ENCODE results near the gene PDE1C.

Gene PDE1C

DNA sequence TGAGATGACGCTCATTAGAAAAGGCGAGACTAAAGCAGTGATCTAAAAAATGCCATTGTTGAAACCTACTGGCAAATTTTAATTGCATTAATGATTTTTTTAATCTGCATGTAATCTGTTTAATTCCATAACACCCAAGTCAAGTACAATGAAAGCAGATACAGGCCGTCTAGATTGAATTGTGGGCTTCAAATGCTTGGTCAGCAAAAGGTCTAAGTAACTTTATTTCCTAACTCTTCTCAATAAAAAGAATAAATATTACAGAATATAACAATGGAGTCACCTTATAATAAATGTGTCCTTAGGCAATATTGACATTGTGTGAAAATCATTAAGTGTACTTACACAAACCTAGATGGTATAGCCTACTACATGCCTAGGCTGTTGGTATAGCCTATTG is 20.6 kb downstream of the PDE1C start:
- no peak for FAIRE-seq
- TF ChIP-seq PAX5 (IDR thresholded peaks at IDR 0.05; ENCODE audit: insufficient read depth, low read length, severe bottlenecking), result no peak
- no peak for TF ChIP-seq TAF1 (IDR thresholded peaks at IDR 0.05; ENCODE audit: low read depth, low read length)
- no peak for TF ChIP-seq POLR2AphosphoS5 (IDR thresholded peaks at IDR 0.05; ENCODE audit: low read depth, low read length)
- TF ChIP-seq POLR2A (IDR thresholded peaks at IDR 0.05; ENCODE audit: low read depth, low read length), result no peak
- TF ChIP-seq SPI1 (IDR thresholded peaks at IDR 0.05; ENCODE audit: low read depth, low read length), result no peak
- TF ChIP-seq POU2F2 (IDR thresholded peaks at IDR 0.05; ENCODE audit: low read depth, low read length), result no peak
- DNase-seq (ENCODE audit: insufficient read length, low spot score), result no peak

DNA sequence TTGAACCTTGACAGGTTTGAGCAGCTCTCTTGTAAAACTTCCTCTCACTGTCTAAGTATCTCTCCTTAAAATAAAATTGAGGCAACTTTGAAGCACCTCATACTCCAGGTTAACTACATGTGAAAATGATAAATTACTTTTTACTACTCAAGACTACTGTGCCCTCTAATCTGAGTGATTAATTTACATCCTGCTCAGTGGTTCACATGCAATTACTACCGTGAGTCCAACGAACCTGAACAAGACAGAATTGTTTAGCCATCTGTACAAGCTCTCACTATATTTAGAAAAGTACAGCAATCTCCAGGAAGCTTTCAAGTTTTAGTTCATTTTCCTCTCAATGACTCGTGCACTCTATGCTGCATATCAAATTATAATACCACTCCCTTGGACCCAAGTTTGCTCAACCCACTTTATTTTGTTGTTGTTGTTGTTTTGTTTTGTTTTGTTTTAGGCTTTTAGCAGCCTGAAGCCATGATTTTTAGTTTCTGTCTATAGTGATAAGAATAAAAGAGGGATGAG is 21.2 kb downstream of the PDE1C start:
- FAIRE-seq (no peak), DNase-seq (ENCODE audit: insufficient read length, low spot score) (no peak)

DNA sequence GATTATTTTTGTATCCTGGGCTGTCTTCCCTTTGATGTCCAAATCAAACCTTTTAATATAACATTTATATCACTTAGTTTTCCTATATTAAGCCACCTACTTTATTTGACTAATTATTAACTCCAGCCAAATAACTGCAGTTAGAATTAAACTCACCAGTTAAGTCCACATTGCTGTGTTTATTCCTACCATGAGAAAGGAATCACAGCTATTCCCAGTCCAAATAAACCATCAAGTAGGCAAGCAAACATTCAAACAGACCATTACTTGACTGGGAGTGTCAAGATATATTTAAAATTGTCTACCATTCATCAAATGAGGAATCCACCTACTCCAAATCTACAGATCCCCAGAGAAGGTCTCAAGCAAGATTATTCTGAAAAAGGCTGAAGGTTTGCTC is 22.4 kb downstream of the PDE1C start:
- FAIRE-seq (no peak), DNase-seq (ENCODE audit: insufficient read length, low spot score) (no peak)
- TF ChIP-seq PAX5 (IDR thresholded peaks at IDR 0.05; ENCODE audit: insufficient read depth, low read length, severe bottlenecking), result no peak
- no peak for TF ChIP-seq TAF1 (IDR thresholded peaks at IDR 0.05; ENCODE audit: low read depth, low read length)
- no peak for TF ChIP-seq SPI1 (IDR thresholded peaks at IDR 0.05; ENCODE audit: low read depth, low read length)
- no peak for TF ChIP-seq POLR2AphosphoS5 (IDR thresholded peaks at IDR 0.05; ENCODE audit: low read depth, low read length)
- no peak for TF ChIP-seq POU2F2 (IDR thresholded peaks at IDR 0.05; ENCODE audit: low read depth, low read length)
- no peak for TF ChIP-seq POLR2A (IDR thresholded peaks at IDR 0.05; ENCODE audit: low read depth, low read length)

More for the DNA sequence above, 21.2 kb downstream of the PDE1C start:
- TF ChIP-seq PAX5 (IDR thresholded peaks at IDR 0.05; ENCODE audit: insufficient read depth, low read length, severe bottlenecking) (no peak), SPI1 (IDR thresholded peaks at IDR 0.05; ENCODE audit: low read depth, low read length) (no peak), POU2F2 (IDR thresholded peaks at IDR 0.05; ENCODE audit: low read depth, low read length) (no peak), POLR2AphosphoS5 (IDR thresholded peaks at IDR 0.05; ENCODE audit: low read depth, low read length) (no peak), TAF1 (IDR thresholded peaks at IDR 0.05; ENCODE audit: low read depth, low read length) (no peak), POLR2A (IDR thresholded peaks at IDR 0.05; ENCODE audit: low read depth, low read length) (no peak)

DNA sequence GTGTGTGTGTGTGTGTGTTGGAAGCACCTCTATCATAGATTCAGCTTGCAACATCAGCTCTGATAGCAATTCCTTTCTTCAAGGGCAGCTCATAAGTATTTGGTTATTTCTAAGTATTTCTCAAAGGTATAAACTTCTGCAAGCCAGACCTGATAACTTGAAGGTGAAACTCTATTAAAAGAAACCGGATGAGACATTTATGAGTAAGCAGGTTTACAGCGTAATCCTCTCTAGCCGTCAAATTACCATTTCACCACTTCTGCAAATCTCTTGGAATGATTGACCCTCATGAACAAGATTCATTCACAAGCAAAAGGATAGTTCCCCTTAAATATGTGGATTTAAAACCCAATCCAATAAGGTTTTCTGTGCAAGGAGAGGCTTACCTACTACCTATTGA is 23.1 kb downstream of the PDE1C start:
- DNase-seq (ENCODE audit: insufficient read length, low spot score) (no peak), FAIRE-seq (no peak)
- TF ChIP-seq TAF1 (IDR thresholded peaks at IDR 0.05; ENCODE audit: low read depth, low read length), result no peak
- TF ChIP-seq SPI1 (IDR thresholded peaks at IDR 0.05; ENCODE audit: low read depth, low read length), result no peak
- no peak for TF ChIP-seq POU2F2 (IDR thresholded peaks at IDR 0.05; ENCODE audit: low read depth, low read length)
- no peak for TF ChIP-seq POLR2AphosphoS5 (IDR thresholded peaks at IDR 0.05; ENCODE audit: low read depth, low read length)
- TF ChIP-seq POLR2A (IDR thresholded peaks at IDR 0.05; ENCODE audit: low read depth, low read length), result no peak
- TF ChIP-seq PAX5 (IDR thresholded peaks at IDR 0.05; ENCODE audit: insufficient read depth, low read length, severe bottlenecking), result no peak

DNA sequence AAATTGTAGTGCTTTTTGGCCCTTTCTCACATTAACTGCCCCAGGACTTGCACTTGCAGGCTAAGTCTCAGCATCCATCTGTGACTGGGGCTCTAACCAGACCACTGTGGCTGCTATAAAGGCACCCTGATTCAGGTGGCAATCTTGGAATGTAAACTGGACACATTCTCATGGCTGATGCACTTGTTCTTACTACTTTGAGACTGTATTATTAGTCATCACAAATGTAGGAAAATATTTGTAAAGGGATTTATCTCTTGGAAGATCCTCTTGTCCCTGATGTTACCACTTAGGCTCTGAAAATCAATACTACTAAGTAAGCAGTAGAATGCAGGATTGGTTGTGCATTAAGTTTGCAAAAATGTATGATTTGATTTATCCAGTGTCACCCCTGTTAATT is 25.0 kb downstream of the PDE1C start:
- FAIRE-seq (no peak), DNase-seq (ENCODE audit: insufficient read length, low spot score) (no peak)
- TF ChIP-seq TAF1 (IDR thresholded peaks at IDR 0.05; ENCODE audit: low read depth, low read length) (no peak), POU2F2 (IDR thresholded peaks at IDR 0.05; ENCODE audit: low read depth, low read length) (no peak), SPI1 (IDR thresholded peaks at IDR 0.05; ENCODE audit: low read depth, low read length) (no peak)

DNA sequence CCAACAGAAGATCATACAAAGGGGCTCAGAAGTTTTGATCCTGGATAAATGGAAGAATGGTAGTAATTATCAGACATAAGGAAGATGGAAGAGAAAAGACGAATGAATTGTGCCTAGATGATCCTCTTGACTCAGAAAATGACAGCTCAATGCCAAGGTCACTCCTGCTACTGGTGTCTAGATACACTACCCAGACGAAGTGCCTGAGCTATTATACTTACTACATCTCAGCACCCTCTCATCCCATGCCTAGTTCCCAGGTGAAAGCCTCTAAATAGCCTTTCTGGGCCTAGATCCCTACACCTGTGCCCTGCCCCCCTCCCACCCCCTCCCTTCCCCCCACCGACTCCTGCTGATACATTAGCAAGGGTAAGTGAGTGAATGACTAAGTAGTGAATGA is 25.5 kb downstream of the PDE1C start:
- TF ChIP-seq POLR2AphosphoS5 (IDR thresholded peaks at IDR 0.05; ENCODE audit: low read depth, low read length) (no peak), PAX5 (IDR thresholded peaks at IDR 0.05; ENCODE audit: insufficient read depth, low read length, severe bottlenecking) (no peak), POLR2A (IDR thresholded peaks at IDR 0.05; ENCODE audit: low read depth, low read length) (no peak), POU2F2 (IDR thresholded peaks at IDR 0.05; ENCODE audit: low read depth, low read length) (no peak), SPI1 (IDR thresholded peaks at IDR 0.05; ENCODE audit: low read depth, low read length) (no peak), TAF1 (IDR thresholded peaks at IDR 0.05; ENCODE audit: low read depth, low read length) (no peak)
- DNase-seq (ENCODE audit: insufficient read length, low spot score), result no peak
- FAIRE-seq, result no peak

DNA sequence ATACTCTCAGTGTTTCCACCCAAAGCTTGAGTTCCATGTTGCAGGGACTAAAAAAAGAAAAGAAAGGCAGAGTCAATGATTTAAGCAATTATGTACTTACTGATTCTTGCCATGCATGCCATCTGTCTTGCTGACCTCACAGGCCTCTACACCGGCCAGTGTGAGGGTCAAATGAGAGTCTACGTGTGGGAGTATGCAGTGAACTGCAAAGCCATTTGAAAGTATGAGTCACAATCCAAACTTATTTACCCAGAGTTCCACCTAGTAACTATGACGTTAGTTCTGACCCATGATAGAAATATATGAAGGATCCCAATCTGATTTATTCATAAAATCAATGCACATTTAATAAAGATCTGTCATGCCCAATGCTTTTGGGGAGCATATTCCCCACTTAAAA is 26.5 kb downstream of the PDE1C start:
- FAIRE-seq (no peak), DNase-seq (ENCODE audit: insufficient read length, low spot score) (no peak)
- TF ChIP-seq POLR2A (IDR thresholded peaks at IDR 0.05; ENCODE audit: low read depth, low read length) (no peak), TAF1 (IDR thresholded peaks at IDR 0.05; ENCODE audit: low read depth, low read length) (no peak), POLR2AphosphoS5 (IDR thresholded peaks at IDR 0.05; ENCODE audit: low read depth, low read length) (no peak), SPI1 (IDR thresholded peaks at IDR 0.05; ENCODE audit: low read depth, low read length) (no peak), POU2F2 (IDR thresholded peaks at IDR 0.05; ENCODE audit: low read depth, low read length) (no peak), PAX5 (IDR thresholded peaks at IDR 0.05; ENCODE audit: insufficient read depth, low read length, severe bottlenecking) (no peak)

DNA sequence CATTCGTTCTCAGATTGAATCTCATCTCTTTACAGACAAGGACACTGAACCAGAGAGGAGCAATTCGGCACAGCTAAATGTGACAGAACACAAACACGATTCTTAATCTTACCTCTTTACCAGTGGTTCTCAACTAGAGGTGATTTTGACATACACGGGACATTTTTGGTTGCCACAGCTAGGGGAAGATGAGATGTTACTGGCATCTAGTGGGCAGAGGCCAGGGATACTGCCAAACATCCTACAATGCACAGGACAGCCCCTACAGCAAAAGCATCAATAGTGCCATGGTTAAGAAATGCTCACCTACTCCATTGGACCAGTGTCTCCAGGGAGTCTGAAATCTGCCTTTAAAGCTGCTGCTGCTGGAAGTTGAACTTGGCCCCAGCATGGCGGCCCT is 27.3 kb downstream of the PDE1C start:
- TF ChIP-seq PAX5 (IDR thresholded peaks at IDR 0.05; ENCODE audit: insufficient read depth, low read length, severe bottlenecking) (no peak), TAF1 (IDR thresholded peaks at IDR 0.05; ENCODE audit: low read depth, low read length) (no peak)
- FAIRE-seq, result no peak
- no peak for DNase-seq (ENCODE audit: insufficient read length, low spot score)

DNA sequence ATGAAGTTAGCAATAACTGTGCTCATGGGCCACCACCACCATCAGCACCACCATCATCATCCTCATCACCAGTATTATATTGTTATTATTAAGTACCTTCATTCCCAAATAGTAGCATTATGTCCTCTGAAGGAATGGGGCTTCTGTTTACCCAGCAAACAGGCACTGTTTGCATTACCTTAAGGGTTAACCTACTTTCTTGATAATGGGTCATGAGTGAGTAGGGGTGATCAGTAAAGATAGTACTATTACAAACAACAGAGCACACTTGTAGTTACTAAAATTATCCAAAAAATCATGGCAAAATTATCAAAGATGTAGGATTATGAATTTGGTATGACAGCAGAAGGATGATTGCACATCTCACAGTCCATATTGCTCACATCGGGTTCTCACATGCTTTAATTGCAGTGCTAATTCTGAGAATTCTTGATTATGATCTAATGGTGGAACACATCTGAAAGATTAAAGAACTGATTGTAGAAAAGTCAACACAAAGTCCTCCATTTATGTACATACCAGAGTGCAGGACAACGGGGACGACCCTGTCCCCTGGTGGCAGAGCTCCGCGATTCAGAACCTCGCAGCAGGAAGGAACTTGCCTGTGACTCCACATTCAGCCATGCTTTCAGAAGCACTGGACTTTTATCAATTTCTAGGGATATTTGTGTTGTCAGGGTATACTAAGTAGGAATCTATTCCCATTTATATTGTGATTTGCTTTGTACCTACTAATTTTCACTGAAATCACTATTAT is 31.0 kb downstream of the PDE1C start:
- no peak for TF ChIP-seq POLR2AphosphoS5 (IDR thresholded peaks at IDR 0.05; ENCODE audit: low read depth, low read length)
- TF ChIP-seq TAF1 (IDR thresholded peaks at IDR 0.05; ENCODE audit: low read depth, low read length), result no peak
- no peak for TF ChIP-seq SPI1 (IDR thresholded peaks at IDR 0.05; ENCODE audit: low read depth, low read length)
- TF ChIP-seq POU2F2 (IDR thresholded peaks at IDR 0.05; ENCODE audit: low read depth, low read length), result no peak
- TF ChIP-seq POLR2A (IDR thresholded peaks at IDR 0.05; ENCODE audit: low read depth, low read length), result no peak
- no peak for TF ChIP-seq PAX5 (IDR thresholded peaks at IDR 0.05; ENCODE audit: insufficient read depth, low read length, severe bottlenecking)

More for the DNA sequence above, 31.0 kb downstream of the PDE1C start:
- FAIRE-seq (no peak), DNase-seq (ENCODE audit: insufficient read length, low spot score) (no peak)

Measured in GM12891 (cell line).